Adrenal gland (tissue), 5 donors: Measurements from ENCODE around the gene PPM1J.
"Not testable (repeated sequence)": the region's sequence is repeated elsewhere in the genome, so short reads cannot be mapped to it uniquely, and the experiment has no call there.

ENCODE experiments used
- POLR2A ChIP-seq, 2 donors: fragments of 450-650 bp; IDR thresholded peaks; one replicate each; pipeline ENCODE4 v1.6.1; 2017; ENCODE audit warnings: antibody characterized with exemption in 2 of 2, mild to moderate bottlenecking in 2 of 2, moderate library complexity in 1 of 2
- TF ChIP-seq, protein P1 (sequence below), 6 experiments: fragments of 450-650 bp in 4 of 6; fragments of 200-600 bp in 2 of 6; sonication (generic) in 1 of 6; IDR thresholded peaks; 1 replicate in 5 of 6; 2 replicates in 1 of 6; pipeline versions ENCODE4 v1.5.1 to v1.8.0; 2016 to 2021; ENCODE audit warnings: antibody characterized with exemption in 6 of 6, mild to moderate bottlenecking in 2 of 6, moderate library complexity in 1 of 6
- donor health status: DM: no; HTN: no; CAD: no.

DNA sequence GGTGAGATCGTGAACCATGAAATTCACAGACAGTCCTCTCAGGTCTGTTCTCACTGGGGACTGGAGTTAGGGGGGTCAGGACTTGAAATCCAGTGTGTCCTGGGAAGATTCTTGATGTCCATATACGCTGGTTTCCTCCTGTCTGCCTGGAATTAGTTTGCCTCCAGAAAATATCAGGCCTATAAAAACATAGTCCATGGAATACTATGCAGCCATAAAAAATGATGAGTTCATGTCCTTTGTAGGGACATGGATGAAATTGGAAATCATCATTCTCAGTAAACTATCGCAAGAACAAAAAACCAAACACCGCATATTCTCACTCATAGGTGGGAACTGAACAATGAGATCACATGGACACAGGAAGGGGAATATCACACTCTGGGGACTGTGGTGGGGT, 9.1 kb upstream of the PPM1J start:
- TF ChIP-seq, protein P1, sequence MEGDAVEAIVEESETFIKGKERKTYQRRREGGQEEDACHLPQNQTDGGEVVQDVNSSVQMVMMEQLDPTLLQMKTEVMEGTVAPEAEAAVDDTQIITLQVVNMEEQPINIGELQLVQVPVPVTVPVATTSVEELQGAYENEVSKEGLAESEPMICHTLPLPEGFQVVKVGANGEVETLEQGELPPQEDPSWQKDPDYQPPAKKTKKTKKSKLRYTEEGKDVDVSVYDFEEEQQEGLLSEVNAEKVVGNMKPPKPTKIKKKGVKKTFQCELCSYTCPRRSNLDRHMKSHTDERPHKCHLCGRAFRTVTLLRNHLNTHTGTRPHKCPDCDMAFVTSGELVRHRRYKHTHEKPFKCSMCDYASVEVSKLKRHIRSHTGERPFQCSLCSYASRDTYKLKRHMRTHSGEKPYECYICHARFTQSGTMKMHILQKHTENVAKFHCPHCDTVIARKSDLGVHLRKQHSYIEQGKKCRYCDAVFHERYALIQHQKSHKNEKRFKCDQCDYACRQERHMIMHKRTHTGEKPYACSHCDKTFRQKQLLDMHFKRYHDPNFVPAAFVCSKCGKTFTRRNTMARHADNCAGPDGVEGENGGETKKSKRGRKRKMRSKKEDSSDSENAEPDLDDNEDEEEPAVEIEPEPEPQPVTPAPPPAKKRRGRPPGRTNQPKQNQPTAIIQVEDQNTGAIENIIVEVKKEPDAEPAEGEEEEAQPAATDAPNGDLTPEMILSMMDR (IDR thresholded peaks at IDR 0.05) = not testable (repeated sequence)
- TF ChIP-seq POLR2A (IDR thresholded peaks at IDR 0.05) = not testable (repeated sequence)
